Ovary (tissue), 9 donors: ENCODE data around the gene CD81. TPM values are rescaled to one million over a fixed set of nuclear protein-coding genes. Genes with fewer than 3 reads are reported as not detected.

Experiments
- DNase-seq, 5 donors: peaks; one replicate each; pipeline ENCODE4 v3.0.0-alpha.2; 2019 to 2020
- H3K27ac ChIP-seq, 2 donors: fragments of 200-600 bp; one replicate each; pipeline versions ENCODE4 v1.5.1 to v1.8.0; 2019 to 2022
- H3K27me3 ChIP-seq: fragments of 200-600 bp; one replicate; pipeline ENCODE4 v1.8.0; 2022
- H3K36me3 ChIP-seq: fragments of 200-600 bp; sonication (generic); one replicate; pipeline ENCODE4 v1.5.1; 2019
- H3K4me1 ChIP-seq: one replicate; pipeline ENCODE4 v1.8.1; 2013; ENCODE audit warnings: mild to moderate bottlenecking, moderate library complexity; ENCODE audit not compliant: insufficient read depth
- H3K4me3 ChIP-seq: fragments of 200-600 bp; sonication (generic); one replicate; pipeline ENCODE4 v1.5.1; 2017
- H3K9me3 ChIP-seq, 2 donors: fragments of 200-600 bp in 1 of 2; sonication (generic) in 1 of 2; one replicate each; pipeline versions ENCODE4 v1.5.1 to v1.8.1; 2013 to 2019; ENCODE audit warnings: mild to moderate bottlenecking in 1 of 2, moderate library complexity in 1 of 2
- CTCF ChIP-seq, 3 donors: fragments of 450-650 bp in 2 of 3; fragments of 200-600 bp in 1 of 3; IDR thresholded peaks; one replicate each; pipeline versions ENCODE4 v1.5.1 to v1.8.0; 2016 to 2022; ENCODE audit warnings: antibody characterized with exemption in 3 of 3, mild to moderate bottlenecking in 1 of 3
- EP300 ChIP-seq: sonication (generic); formaldehyde crosslinking; IDR thresholded peaks from one replicate; pipeline ENCODE4 v1.6.1; 2017; ENCODE audit warnings: antibody characterized with exemption
- POLR2A ChIP-seq: fragments of 450-650 bp; IDR thresholded peaks from one replicate; pipeline ENCODE4 v1.6.1; 2017; ENCODE audit warnings: antibody characterized with exemption, mild to moderate bottlenecking, moderate library complexity
- WGBS, 3 donors: extraction: QIAGEN DNeasy Blood & Tissue Kit in 1 of 3; methylation state at CpG; one replicate each; pipeline versions ENCODE4 v1.1.5 to v1.1.7; 2013 to 2017; 5-methylcytosine and 5-hydroxymethylcytosine counted together
- intact Hi-C, 4 donors: fragments of 100-400 bp; cut with DNase I; formaldehyde crosslinking; loops; one replicate each; pipeline versions ENCODE4 v1.11.0 to v1.15.1; 2022 to 2023
- polyA plus RNA-seq, 2 donors: library from polyadenylated mRNA; stranded (reverse); fragments of 200-250 nt in 1 of 2; fragments of 350-450 nt in 1 of 2; fragmentation: Illumina TruSeq in 1 of 2; extraction: RNeasy Lipid Tissue Mini Kit (QIAGEN cat#74804) in 1 of 2; gene quantifications; one replicate each; pipeline ENCODE4 v1.2.3, GENCODE V29; 2013 to 2014
- total RNA-seq, 7 donors: library from RNA; depleted of rRNA in 2 of 7; stranded (reverse); fragments of >200 nt in 2 of 7; fragmentation: NEBNext Ultra II Directional in 3 of 7; extraction: Animal tissue kit (Norgen Biotek cat#: 25700) in 3 of 7; gene quantifications; one replicate each; pipeline versions ENCODE4 v1.1.0 to v1.2.4, GENCODE V29; 2016 to 2023
- donor health status: DM: no; HTN: no; CAD: no; lungs with moderate emphysema.
- donor health status: DM: no; HTN: no; CAD: no.
- donor health status: Bipolar disorder and iron deficiency.
- donor health status: DM: yes; HTN: yes; CAD: no.
- donor health status: DM: no; HTN: no; CAD: no.
- donor health status: DM: yes; HTN: yes; CAD: no.

The CD81 gene
- total and polyA plus RNA-seq, 9 donors: 206 to 723 (median 541) TPM

- Histone ChIP-seq H3K4me3 (no peak overlapping the region), H3K9me3 (no peaks in the 10 kb centered on the region), H3K36me3 (no peaks in the 10 kb centered on the region), H3K4me1 (no peaks in the 10 kb centered on the region), H3K27ac (no peak overlapping the region), H3K27me3 (no peaks in the 10 kb centered on the region)
- no peak for TF ChIP-seq EP300
- no peak for TF ChIP-seq CTCF (IDR thresholded peaks at IDR 0.05)
- TF ChIP-seq POLR2A: no peak
- intact Hi-C loops: no loop called here
- WGBS, 3 donors: 79 to 88% (median 85%) methylated on average over 4 of the region's 4 CpGs
- peak in 1 of 5 donors; percentile 2 for DNase-seq
Observed at GRCh38 chr11:2437516-2437915, 60.4 kb downstream of the CD81 start.

- TF ChIP-seq CTCF (IDR thresholded peaks at IDR 0.05) (no peak), EP300 (no peak), POLR2A (no peak)
- Histone ChIP-seq H3K27me3 (no peaks in the 10 kb centered on the region), H3K9me3 (no peaks in the 10 kb centered on the region), H3K4me3 (no peak overlapping the region), H3K36me3 (no peaks in the 10 kb centered on the region), H3K27ac (no peak overlapping the region), H3K4me1 (no peaks in the 10 kb centered on the region)
- 89 to 96% (median 93%) methylated on average over 3 of the region's 3 CpGs for WGBS, 3 donors
- no peak for DNase-seq
- intact Hi-C loops: no loop called here
Observed at GRCh38 chr11:2439820-2440219, 62.7 kb downstream of the CD81 start.

- Histone ChIP-seq H3K9me3 (no peaks in the 10 kb centered on the region), H3K36me3 (no peaks in the 10 kb centered on the region), H3K27me3 (peaks cover 3% of the 10 kb centered on the region), H3K4me3 (no peak overlapping the region), H3K27ac (no peak overlapping the region), H3K4me1 (no peaks in the 10 kb centered on the region)
- TF ChIP-seq CTCF (IDR thresholded peaks at IDR 0.05) (no peak), POLR2A (no peak), EP300 (no peak)
- intact Hi-C loops: no loop called here
- WGBS, 3 donors: 79 to 85% (median 82%) methylated on average over 8 of the region's 8 CpGs
- DNase-seq: no peak
Observed at GRCh38 chr11:2440646-2441045, 63.5 kb downstream of the CD81 start.

- H3K4me3 ChIP-seq: no peak overlapping the region
- 65 to 72% (median 72%) methylated on average over 4 of the region's 4 CpGs for WGBS, 3 donors
- DNase-seq: no peak
Observed at GRCh38 chr11:2441171-2441570, 64.1 kb downstream of the CD81 start.

More at GRCh38 chr11:2441171-2441570, 64.1 kb downstream of the CD81 start:
- Histone ChIP-seq H3K27ac (no peak overlapping the region), H3K9me3 (no peaks in the 10 kb centered on the region), H3K36me3 (no peaks in the 10 kb centered on the region), H3K4me1 (no peaks in the 10 kb centered on the region), H3K27me3 (peaks cover 3% of the 10 kb centered on the region)
- TF ChIP-seq CTCF (IDR thresholded peaks at IDR 0.05) (no peak), EP300 (no peak)
- intact Hi-C loops: no loop called here
